ENCODE measurements around the gene TRERF1.
"Not testable (repeated sequence)": the region's sequence is repeated elsewhere in the genome, so short reads cannot be mapped to it uniquely, and the experiment has no call there.

Gene TRERF1

GRCh38 chr6:42207559-42207958, 244.2 kb downstream of the TRERF1 start:
- not testable (repeated sequence) for DNase-seq

GRCh38 chr6:42204768-42205282, 246.9 kb downstream of the TRERF1 start:
- DNase-seq, result no peak

GRCh38 chr6:42203183-42203582, 248.5 kb downstream of the TRERF1 start:
- DNase-seq, result no peak

- DNase-seq, result not testable (repeated sequence)
Measured at GRCh38 chr6:42202131-42202915, 249.4 kb downstream of the TRERF1 start.

GRCh38 chr6:42201382-42201781, 250.3 kb downstream of the TRERF1 start:
- DNase-seq, result no peak

- no peak for DNase-seq
Measured at GRCh38 chr6:42200035-42200434, 251.7 kb downstream of the TRERF1 start.

- DNase-seq, result no peak
Measured at GRCh38 chr6:42199106-42199981, 252.4 kb downstream of the TRERF1 start.

- peak; percentile 55 to 87 for DNase-seq
Measured at GRCh38 chr6:42197555-42198362, 254.0 kb downstream of the TRERF1 start.

- DNase-seq, result no peak
Measured at GRCh38 chr6:42195415-42195814, 256.3 kb downstream of the TRERF1 start.

- no peak for DNase-seq
Measured at GRCh38 chr6:42194056-42194455, 257.7 kb downstream of the TRERF1 start.

GRCh38 chr6:42193491-42193894, 258.2 kb downstream of the TRERF1 start:
- no peak for DNase-seq

GRCh38 chr6:42192385-42192784, 259.3 kb downstream of the TRERF1 start:
- DNase-seq, result not testable (repeated sequence)

GRCh38 chr6:42190554-42191183, 261.1 kb downstream of the TRERF1 start:
- DNase-seq, result no peak

- DNase-seq, result no peak
Measured at GRCh38 chr6:42188406-42188805, 263.3 kb downstream of the TRERF1 start.

- DNase-seq, result no peak
Measured at GRCh38 chr6:42185597-42185996, 266.1 kb downstream of the TRERF1 start.

GRCh38 chr6:42184475-42184874, 267.3 kb downstream of the TRERF1 start:
- no peak for DNase-seq

- no peak for DNase-seq
Measured at GRCh38 chr6:42182101-42182500, 269.6 kb downstream of the TRERF1 start.

GRCh38 chr6:42179945-42180313, 271.8 kb downstream of the TRERF1 start:
- DNase-seq, result no peak

GRCh38 chr6:42179261-42179944, 272.3 kb downstream of the TRERF1 start:
- DNase-seq, result no peak

GRCh38 chr6:42177514-42178364, 274.0 kb downstream of the TRERF1 start:
- DNase-seq, result no peak

GRCh38 chr6:42176981-42177380, 274.7 kb downstream of the TRERF1 start:
- DNase-seq, result no peak

All from NCI-H524 (cell line).